ENCODE measurements around the gene PPP4C.

PPP4C gene

DNA sequence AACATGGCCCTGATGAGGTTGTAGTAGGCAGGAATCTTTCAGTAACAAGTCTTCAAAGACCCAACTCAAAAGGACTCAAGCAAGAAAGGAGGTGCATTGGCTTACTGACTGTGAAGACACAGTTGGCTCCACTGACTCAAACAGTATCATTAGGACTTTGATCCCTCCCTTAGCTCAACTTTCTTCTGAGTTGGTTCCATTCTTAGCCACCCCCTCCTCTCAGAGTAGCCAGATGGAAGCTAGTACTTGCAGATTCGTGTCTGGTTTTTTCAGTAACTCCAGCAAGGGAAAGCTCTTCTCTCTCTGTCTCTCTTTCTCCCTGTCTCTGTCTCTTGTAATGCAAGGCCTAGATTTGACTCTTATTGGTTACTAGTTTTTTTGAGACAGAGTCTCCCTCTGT is 52.2 kb downstream of the PPP4C start:
- DNase-seq = no peak

DNA sequence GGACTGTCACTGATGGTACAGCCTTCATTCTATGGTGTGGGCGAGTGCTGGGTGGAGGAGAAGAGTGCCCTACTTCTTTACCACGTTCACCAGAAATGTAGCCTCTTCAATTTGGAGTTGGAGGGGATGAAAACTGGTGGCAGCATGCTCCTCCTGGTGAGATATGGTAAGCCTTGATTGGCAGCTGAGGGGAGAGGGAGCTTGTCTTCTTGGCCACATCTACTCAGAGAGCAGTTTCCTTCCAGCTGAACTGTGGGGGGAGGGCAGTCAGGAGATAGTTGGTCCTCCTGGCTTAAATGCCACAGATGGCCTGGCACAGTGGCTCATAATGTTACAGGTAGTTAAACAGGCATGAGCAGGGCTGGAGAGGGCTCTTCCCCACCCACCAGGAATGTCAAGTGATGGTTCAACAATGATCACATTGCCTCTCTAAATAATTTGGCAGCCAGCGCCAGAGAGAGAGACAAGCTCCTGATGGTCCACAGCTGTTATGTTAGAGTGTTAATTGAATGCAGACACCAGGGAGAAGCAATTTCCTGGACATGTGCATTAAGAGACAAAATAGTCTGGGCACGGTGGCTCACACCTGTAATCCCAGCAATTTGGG is 56.2 kb downstream of the PPP4C start:
- no peak for DNase-seq

DNA sequence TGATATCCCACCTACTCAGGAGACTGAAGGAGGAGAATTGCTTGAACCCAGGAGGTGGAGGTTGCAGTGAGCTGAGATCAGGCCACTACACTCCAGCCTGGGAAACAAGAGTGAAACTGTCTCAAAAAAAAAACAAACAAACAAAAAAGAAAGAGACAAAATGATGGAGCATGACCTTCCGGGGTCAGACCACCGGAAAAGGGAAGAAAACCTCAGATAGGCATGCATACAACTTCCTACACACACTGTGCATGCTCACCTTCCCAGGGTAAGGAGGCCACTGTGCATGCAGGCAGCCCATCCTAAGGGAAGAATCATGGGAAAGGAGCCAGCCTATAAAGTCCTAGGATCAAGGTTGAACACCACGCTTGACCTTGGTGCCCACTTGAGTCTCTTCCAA is 56.8 kb downstream of the PPP4C start:
- no peak for DNase-seq

Data from fibroblast of skin of back (primary cell).